ENCODE results near the gene TMEM135. TPM values are rescaled to one million over a fixed set of nuclear protein-coding genes. Genes with fewer than 3 reads are reported as not detected.

TMEM135 gene
- total RNA-seq, 4 donors from 2014 or later = 17.2 to 69.6 (median 33.0) TPM

- H3K27me3 ChIP-seq = no peaks in the 10 kb centered on the region
- TF ChIP-seq CTCF (IDR thresholded peaks at IDR 0.05) (no peak), POLR2A (IDR thresholded peaks at IDR 0.05) (no peak)
- no peak for DNase-seq
- intact Hi-C loops (cut with DNase I) = no loop called here
- H3K27ac ChIP-seq = no peak overlapping the region
- peaks cover 5 to 9% of the 10 kb centered on the region in 2 donors for H3K4me1 ChIP-seq
- WGBS, 2 donors = 53 to 69% methylated on average over 3 of the region's 3 CpGs
- H3K9me3 ChIP-seq = no peaks in the 10 kb centered on the region
- H3K36me3 ChIP-seq = no peaks in the 10 kb centered on the region
- no peak overlapping the region for H3K4me3 ChIP-seq (replicated peaks in 1 of 3)
Measured at GRCh38 chr11:87005569-87005921, 32.2 kb upstream of the TMEM135 start.

DNA sequence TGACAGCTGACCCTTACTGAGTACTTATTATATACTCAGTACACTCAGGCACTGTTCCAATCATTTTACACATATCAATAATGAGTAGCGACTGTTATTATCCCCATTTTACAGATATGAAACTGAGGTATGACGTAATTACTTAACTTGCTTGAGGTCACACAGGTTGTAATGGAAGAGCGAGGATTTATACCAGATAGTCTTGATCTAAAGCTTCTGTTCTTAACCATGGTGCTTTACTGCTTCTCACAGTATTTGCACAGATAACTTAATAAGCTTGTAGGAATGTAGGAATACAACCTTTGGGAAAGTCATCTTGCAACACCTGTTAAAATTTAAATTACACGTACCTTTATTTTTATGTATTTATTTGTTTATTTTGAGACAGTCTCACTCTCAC, 31.7 kb upstream of the TMEM135 start:
- no peaks in the 10 kb centered on the region for H3K36me3 ChIP-seq
- peaks cover under 1 to 5% of the 10 kb centered on the region in 2 donors for H3K4me1 ChIP-seq
- H3K27me3 ChIP-seq = no peaks in the 10 kb centered on the region
- intact Hi-C loops (cut with DNase I) = no loop called here
- DNase-seq = no peak
- WGBS, 2 donors = 97% methylated on average over 4 of the region's 4 CpGs
- no peak for TF ChIP-seq POLR2A (IDR thresholded peaks at IDR 0.05)
- TF ChIP-seq CTCF (IDR thresholded peaks at IDR 0.05) = no peak
- no peak overlapping the region for H3K27ac ChIP-seq
- no peak overlapping the region for H3K4me3 ChIP-seq (replicated peaks in 1 of 3)
- no peaks in the 10 kb centered on the region for H3K9me3 ChIP-seq

- WGBS, 2 donors = 42 to 66% methylated on average over 1 of the region's 1 CpG
Measured at GRCh38 chr11:87007963-87008362, 29.8 kb upstream of the TMEM135 start.

DNA sequence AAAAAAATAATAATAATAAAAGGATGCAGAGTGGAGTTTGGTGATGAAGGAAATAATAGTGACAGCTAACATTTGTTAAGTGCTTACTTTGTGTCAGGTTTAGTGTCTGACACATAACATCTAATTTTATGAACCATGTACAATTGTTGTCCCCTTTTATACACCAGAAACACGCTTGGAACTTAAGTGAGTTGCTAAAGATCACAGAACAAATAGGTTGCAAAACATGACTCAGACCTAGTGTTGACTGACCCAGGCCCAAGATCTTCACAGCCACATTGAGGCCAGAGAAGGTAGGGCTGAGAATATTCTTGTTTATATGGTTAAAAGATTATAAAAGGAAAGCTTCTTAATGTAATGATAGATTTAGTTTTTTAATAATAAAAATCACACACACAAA, 25.6 kb upstream of the TMEM135 start:
- H3K9me3 ChIP-seq = no peaks in the 10 kb centered on the region
- TF ChIP-seq CTCF (IDR thresholded peaks at IDR 0.05) (no peak), POLR2A (IDR thresholded peaks at IDR 0.05) (no peak)
- no peak overlapping the region for H3K4me3 ChIP-seq (replicated peaks in 1 of 3)
- no peaks in the 10 kb centered on the region for H3K4me1 ChIP-seq
- intact Hi-C loops (cut with DNase I) = no loop called here
- no peaks in the 10 kb centered on the region for H3K36me3 ChIP-seq
- no peak for DNase-seq
- H3K27ac ChIP-seq = no peak overlapping the region
- H3K27me3 ChIP-seq = no peaks in the 10 kb centered on the region
- WGBS, 2 donors = 74 to 85% methylated on average over 1 of the region's 1 CpG

More at GRCh38 chr11:87007963-87008362, 29.8 kb upstream of the TMEM135 start:
- TF ChIP-seq POLR2A (IDR thresholded peaks at IDR 0.05) (no peak), CTCF (IDR thresholded peaks at IDR 0.05) (no peak)
- Histone ChIP-seq H3K27ac (no peak overlapping the region), H3K9me3 (no peaks in the 10 kb centered on the region), H3K4me3 (replicated peaks in 1 of 3) (no peak overlapping the region), H3K4me1 (peaks cover 0 to 5% of the 10 kb centered on the region in 2 donors), H3K27me3 (no peaks in the 10 kb centered on the region), H3K36me3 (no peaks in the 10 kb centered on the region)
- DNase-seq = no peak
- intact Hi-C loops (cut with DNase I) = no loop called here

DNA sequence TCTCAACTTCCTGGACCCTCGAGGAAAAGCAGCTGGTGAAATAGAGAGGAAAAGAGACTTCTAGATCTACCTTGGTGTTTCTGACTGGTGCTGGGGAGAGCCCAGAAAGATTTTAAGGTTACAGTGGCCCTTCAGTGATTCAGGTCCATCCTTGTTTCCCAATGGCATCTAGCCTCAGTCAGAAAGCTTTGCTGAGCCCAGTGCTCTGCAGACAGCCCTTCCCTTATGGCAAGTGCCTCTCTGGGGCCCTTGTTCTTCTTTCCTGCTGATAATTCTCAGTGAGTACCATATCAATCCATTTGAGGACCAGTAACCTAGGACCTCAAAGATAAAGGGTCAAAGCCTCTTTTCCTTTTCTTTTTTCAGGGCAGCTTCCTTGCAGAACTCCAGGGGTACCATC, 25.1 kb upstream of the TMEM135 start:
- no peak for DNase-seq
- no peak for TF ChIP-seq CTCF (IDR thresholded peaks at IDR 0.05)
- no peak for TF ChIP-seq POLR2A (IDR thresholded peaks at IDR 0.05)
- no peaks in the 10 kb centered on the region for H3K36me3 ChIP-seq
- no peak overlapping the region for H3K4me3 ChIP-seq (replicated peaks in 1 of 3)
- no peaks in the 10 kb centered on the region for H3K4me1 ChIP-seq
- intact Hi-C loops (cut with DNase I) = no loop called here
- H3K27ac ChIP-seq = no peak overlapping the region
- H3K27me3 ChIP-seq = no peaks in the 10 kb centered on the region
- no peaks in the 10 kb centered on the region for H3K9me3 ChIP-seq
- 62 to 77% methylated on average over 1 of the region's 1 CpG for WGBS, 2 donors

All from thyroid gland (tissue), 4 donors.